Large intestine (tissue), 3 donors: ENCODE results near the gene KYNU. TPM values are rescaled to one million over a fixed set of nuclear protein-coding genes. Genes with fewer than 3 reads are reported as not detected.
"Not testable (repeated sequence)": the region's sequence is repeated elsewhere in the genome, so short reads cannot be mapped to it uniquely, and the experiment has no call there.

Experiments
- DNase-seq, 2 donors: peaks; one replicate each; pipeline versions ENCODE4 v3.0.0 to v3.0.0-alpha.2; 2013
- H3K27ac ChIP-seq: one replicate; pipeline ENCODE4 v1.5.1; 2013; ENCODE audit warnings: low read length
- H3K27me3 ChIP-seq: 2 replicates; pipeline ENCODE4 v1.6.1; 2013; ENCODE audit warnings: low read length; ENCODE audit not compliant: control insufficient read depth, insufficient read depth
- H3K36me3 ChIP-seq: 2 replicates; pipeline ENCODE4 v1.6.1; 2013; ENCODE audit warnings: low read length; ENCODE audit not compliant: control insufficient read depth, insufficient read depth
- H3K4me1 ChIP-seq: one replicate; pipeline ENCODE4 v1.6.1; 2013; ENCODE audit warnings: low read length; ENCODE audit not compliant: control insufficient read depth, insufficient read depth
- H3K4me3 ChIP-seq: one replicate; pipeline ENCODE4 v1.5.1; 2013; ENCODE audit warnings: low read length
- H3K9me3 ChIP-seq: one replicate; pipeline ENCODE4 v1.6.1; 2013; ENCODE audit warnings: mild to moderate bottlenecking, low read depth, low read length, moderate library complexity; ENCODE audit not compliant: control insufficient read depth
- WGBS: methylation state at CpG from one replicate; pipeline ENCODE4 v1.1.5; 2013; ENCODE audit warnings: low lambda C conversion rate; ENCODE audit not compliant: insufficient coverage; 5-methylcytosine and 5-hydroxymethylcytosine counted together
- polyA plus RNA-seq: library from polyadenylated mRNA; unstranded; fragments of 120-200 nt; gene quantifications from one replicate; pipeline ENCODE4 v1.2.1, GENCODE V29; 2013

KYNU gene
- polyA plus RNA-seq, 1 donor, result 3.1 TPM

DNA sequence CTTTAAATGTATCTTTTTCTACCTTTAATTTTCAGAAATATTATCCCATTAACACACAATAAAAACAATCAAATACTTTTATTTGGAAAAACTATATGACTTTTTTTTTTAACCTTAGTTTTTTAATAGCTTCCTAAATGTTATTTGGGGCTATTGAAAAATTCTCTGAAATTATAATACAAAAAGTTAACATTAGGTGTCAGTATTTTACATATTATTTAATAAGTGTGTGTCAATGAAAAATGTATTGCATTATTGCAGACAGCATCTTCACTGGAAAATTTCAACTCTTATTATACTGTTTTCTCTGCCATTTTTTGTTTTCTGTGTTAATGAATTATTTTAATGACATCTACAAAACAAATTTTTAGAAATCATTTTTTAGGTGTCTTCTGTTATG, 200.6 kb downstream of the KYNU start:
- DNase-seq, result no peak
- Histone ChIP-seq H3K27ac (no peak overlapping the region), H3K27me3 (no peaks in the 10 kb centered on the region), H3K9me3 (no peaks in the 10 kb centered on the region), H3K4me1 (no peaks in the 10 kb centered on the region), H3K36me3 (no peaks in the 10 kb centered on the region), H3K4me3 (no peak overlapping the region)

DNA sequence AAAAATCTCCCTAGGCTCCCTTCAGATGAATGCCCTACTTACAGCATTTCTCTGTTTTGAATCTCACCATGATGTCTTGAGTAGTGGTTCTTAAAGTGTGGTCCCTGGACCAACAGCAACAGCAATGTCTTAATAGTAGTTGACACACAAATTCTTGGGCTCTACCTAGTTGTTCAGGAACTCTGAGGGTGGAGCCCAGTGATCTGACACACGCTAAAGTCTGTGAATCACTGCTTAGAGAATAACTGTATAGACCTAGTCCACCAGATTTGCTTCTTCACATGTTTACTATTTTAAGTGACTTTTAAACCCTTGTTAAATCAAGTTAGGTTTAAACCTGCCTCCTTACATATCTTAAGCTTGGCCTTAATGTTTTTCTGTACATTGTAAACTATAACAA, 204.2 kb downstream of the KYNU start:
- no peaks in the 10 kb centered on the region for H3K36me3 ChIP-seq
- no peak for DNase-seq
- no peak overlapping the region for H3K27ac ChIP-seq
- no peaks in the 10 kb centered on the region for H3K9me3 ChIP-seq
- no peaks in the 10 kb centered on the region for H3K27me3 ChIP-seq
- H3K4me1 ChIP-seq, result no peaks in the 10 kb centered on the region
- WGBS, result no CpG with 5 or more reads among the region's 1 CpG
- H3K4me3 ChIP-seq, result no peak overlapping the region

DNA sequence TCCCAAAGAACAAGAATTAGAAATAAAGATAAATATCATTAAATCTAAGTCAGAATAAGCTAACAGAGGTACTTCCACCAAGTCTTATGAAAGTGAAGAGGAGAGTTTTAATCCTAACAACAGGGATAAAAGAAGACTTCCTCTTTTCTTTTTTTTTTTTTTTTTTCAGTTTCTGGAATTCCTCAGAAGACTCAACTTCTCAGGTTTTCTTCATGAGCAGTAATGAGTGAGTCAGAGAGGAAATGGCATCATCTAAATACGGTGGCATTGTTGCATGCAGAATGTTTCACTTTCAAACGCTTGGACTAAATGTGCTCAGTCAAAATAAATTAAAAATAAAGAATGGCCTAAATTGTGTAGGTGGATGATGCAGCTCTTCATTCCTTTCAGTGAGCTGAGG, 206.2 kb downstream of the KYNU start:
- Histone ChIP-seq H3K27ac (no peak overlapping the region), H3K9me3 (no peaks in the 10 kb centered on the region), H3K4me3 (no peak overlapping the region), H3K4me1 (no peaks in the 10 kb centered on the region), H3K27me3 (no peaks in the 10 kb centered on the region), H3K36me3 (no peaks in the 10 kb centered on the region)
- no peak for DNase-seq
- 82% methylated on average over 2 of the region's 2 CpGs for WGBS

DNA sequence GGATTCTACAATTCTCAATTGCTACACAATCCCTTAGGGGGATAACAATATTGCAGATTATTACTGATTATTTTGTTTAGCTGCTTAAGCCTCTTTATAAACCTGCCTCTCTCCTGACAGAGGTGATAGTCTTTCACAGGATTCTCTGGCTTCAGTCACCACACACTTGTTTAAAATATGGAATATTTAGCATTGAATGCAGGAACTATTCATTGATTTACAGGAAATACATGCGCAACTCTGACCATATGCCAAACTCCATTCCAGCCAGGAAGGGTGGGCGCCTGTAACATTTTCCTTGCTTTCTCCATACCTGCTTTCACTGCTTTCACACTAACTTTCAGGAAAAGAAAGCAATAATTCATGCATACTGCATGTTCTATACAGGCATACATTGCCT, 207.0 kb downstream of the KYNU start:
- H3K4me3 ChIP-seq, result no peak overlapping the region
- H3K9me3 ChIP-seq, result no peaks in the 10 kb centered on the region
- DNase-seq, result no peak
- H3K27ac ChIP-seq, result no peak overlapping the region
- WGBS, result 100% methylated on average over 1 of the region's 2 CpGs
- H3K36me3 ChIP-seq, result no peaks in the 10 kb centered on the region
- no peaks in the 10 kb centered on the region for H3K27me3 ChIP-seq
- no peaks in the 10 kb centered on the region for H3K4me1 ChIP-seq

DNA sequence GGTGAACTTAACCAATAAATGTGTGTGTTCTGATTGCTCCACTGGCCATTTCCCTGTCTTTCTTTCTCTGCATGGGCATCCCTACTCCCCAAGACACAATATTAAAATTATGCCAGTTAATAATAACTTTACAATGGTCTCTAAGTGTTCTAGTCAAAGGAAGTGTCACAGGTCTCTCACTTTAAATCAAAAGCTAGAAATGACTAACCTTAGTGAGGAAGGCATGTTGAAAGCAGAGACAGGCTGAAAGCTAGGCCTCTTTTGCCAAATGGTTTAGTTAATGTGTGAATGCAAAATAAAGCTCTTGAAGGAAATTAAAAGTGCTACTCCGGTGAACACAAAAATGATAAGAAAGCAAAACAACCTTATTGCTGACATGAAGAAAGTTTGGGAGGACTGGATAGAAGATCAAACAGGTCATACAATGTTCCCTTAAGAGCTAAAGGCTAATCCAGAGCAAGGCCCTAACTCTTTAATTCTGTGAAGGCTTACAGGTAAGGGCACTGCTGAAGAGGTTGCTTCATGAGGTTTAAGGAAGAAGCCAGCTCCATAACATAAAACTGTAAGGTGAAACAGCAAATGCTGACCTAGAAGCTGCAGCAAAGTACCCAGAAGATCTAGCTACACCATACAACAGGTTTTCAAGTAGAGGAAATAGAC, 207.8 kb downstream of the KYNU start:
- no peak for DNase-seq

DNA sequence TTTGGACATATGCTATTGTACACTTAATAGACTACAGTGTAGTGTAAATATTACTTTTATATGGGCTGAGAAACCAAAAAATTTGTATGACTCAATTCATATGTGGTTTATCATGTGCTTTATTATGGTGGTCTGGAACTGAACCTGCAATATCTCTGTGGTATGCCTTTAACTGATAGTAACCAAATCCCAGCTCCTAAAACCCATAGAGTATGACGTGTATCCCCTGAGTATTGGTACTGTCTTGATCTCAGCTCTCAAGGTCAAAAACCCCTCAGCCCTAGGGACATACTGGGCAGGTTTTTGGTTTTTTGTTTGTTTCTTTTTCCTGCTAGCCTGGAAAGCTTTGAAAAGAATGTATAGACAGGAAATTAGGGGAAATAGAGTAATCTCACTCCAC, 209.6 kb downstream of the KYNU start:
- H3K4me1 ChIP-seq, result no peaks in the 10 kb centered on the region
- no peak overlapping the region for H3K27ac ChIP-seq
- no peak for DNase-seq
- no CpG with 5 or more reads among the region's 1 CpG for WGBS
- no peak overlapping the region for H3K4me3 ChIP-seq
- no peaks in the 10 kb centered on the region for H3K36me3 ChIP-seq
- no peaks in the 10 kb centered on the region for H3K9me3 ChIP-seq
- no peaks in the 10 kb centered on the region for H3K27me3 ChIP-seq

More for the DNA sequence above, 207.8 kb downstream of the KYNU start:
- no peaks in the 10 kb centered on the region for H3K4me1 ChIP-seq
- no peaks in the 10 kb centered on the region for H3K36me3 ChIP-seq
- no peak overlapping the region for H3K27ac ChIP-seq
- H3K9me3 ChIP-seq, result no peaks in the 10 kb centered on the region
- H3K4me3 ChIP-seq, result no peak overlapping the region
- no peaks in the 10 kb centered on the region for H3K27me3 ChIP-seq
- 60% methylated on average over 1 of the region's 1 CpG for WGBS

DNA sequence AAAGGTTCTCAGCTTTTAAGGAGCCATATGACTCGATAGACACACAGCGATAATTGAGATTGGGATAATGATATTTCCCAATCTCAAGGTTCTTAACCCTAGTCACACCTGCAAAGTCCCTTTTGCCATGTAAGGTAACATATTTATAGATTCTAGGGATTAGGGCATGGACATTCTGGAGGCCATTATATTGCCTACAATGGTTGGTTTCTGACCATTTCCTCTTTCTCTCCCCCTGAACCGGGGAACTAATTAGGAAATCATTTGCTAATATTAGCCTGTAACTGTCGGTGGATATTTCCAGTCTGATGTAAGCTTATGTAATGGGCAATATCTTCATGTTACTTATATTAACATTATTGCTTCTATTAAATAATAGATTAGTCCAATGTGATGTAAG, 210.9 kb downstream of the KYNU start:
- DNase-seq, result no peak
- H3K27ac ChIP-seq, result no peak overlapping the region
- H3K36me3 ChIP-seq, result no peaks in the 10 kb centered on the region
- H3K9me3 ChIP-seq, result no peaks in the 10 kb centered on the region
- no peaks in the 10 kb centered on the region for H3K27me3 ChIP-seq
- no peaks in the 10 kb centered on the region for H3K4me1 ChIP-seq
- no peak overlapping the region for H3K4me3 ChIP-seq
- WGBS, result 92% methylated on average over 2 of the region's 4 CpGs

DNA sequence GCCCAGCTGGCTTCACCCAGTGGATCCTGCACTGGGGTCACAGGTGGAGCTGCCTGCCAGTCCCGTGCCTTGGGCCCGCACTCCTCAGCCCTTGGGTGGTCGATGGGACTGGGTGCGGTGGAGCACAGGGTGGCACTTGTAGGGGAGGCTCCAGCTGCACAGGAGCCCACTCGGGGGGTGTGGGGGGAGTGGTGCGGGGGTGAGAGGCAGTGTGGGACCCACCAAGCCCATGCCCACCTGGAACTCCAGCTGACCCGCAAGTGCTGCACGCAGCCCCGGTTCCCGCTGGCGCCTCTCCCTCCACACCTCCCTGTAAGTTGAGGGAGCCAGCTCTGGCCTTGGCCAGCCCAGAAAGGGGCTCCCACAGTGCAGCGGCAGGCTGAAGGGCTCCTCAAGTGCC, 212.1 kb downstream of the KYNU start:
- H3K36me3 ChIP-seq, H3K4me3 ChIP-seq, H3K27ac ChIP-seq, DNase-seq, H3K4me1 ChIP-seq, H3K27me3 ChIP-seq, H3K9me3 ChIP-seq: not testable (repeated sequence)
- no CpG with 5 or more reads among the region's 12 CpGs for WGBS
